G401.6 (cell line): ENCODE data around the gene SLC22A2.
"Not testable (repeated sequence)": the region's sequence is repeated elsewhere in the genome, so short reads cannot be mapped to it uniquely, and the experiment has no call there.

Experiments used
- FAIRE-seq: peaks from 2 replicates; lab custom pipeline; 2012; peaks lifted over from hg19 to GRCh38; lab: Jason Lieb, UNC

The SLC22A2 gene

GRCh38 chr6:160258346-160259142, at the start of gene SLC22A2:
Gene SLC22A2, minus strand, starts transcription at chr6:160258821. Its CDS starts 64 bp downstream, at chr6:160258757.
- FAIRE-seq: no peak

GRCh38 chr6:160305926-160306713, 47.5 kb upstream of the SLC22A2 start:
- FAIRE-seq: no peak

GRCh38 chr6:160303806-160304205, 45.2 kb upstream of the SLC22A2 start:
- FAIRE-seq: no peak

GRCh38 chr6:160302431-160303082, 43.9 kb upstream of the SLC22A2 start:
- not testable (repeated sequence) for FAIRE-seq

GRCh38 chr6:160301339-160301738, 42.7 kb upstream of the SLC22A2 start:
- FAIRE-seq: no peak

- no peak for FAIRE-seq
Measured at GRCh38 chr6:160300076-160300695, 41.6 kb upstream of the SLC22A2 start.

GRCh38 chr6:160299559-160299958, 40.9 kb upstream of the SLC22A2 start:
- FAIRE-seq: no peak

GRCh38 chr6:160298121-160298520, 39.5 kb upstream of the SLC22A2 start:
- FAIRE-seq: no peak

- no peak for FAIRE-seq
Measured at GRCh38 chr6:160297310-160297709, 38.7 kb upstream of the SLC22A2 start.

GRCh38 chr6:160293844-160294243, 35.2 kb upstream of the SLC22A2 start:
- no peak for FAIRE-seq

GRCh38 chr6:160285541-160286105, 27.0 kb upstream of the SLC22A2 start:
- no peak for FAIRE-seq

- FAIRE-seq: no peak
Measured at GRCh38 chr6:160284575-160284974, 26.0 kb upstream of the SLC22A2 start.

GRCh38 chr6:160282444-160282843, 23.8 kb upstream of the SLC22A2 start:
- FAIRE-seq: no peak

GRCh38 chr6:160279850-160280249, 21.2 kb upstream of the SLC22A2 start:
- FAIRE-seq: no peak

- FAIRE-seq: no peak
Measured at GRCh38 chr6:160278786-160279310, 20.2 kb upstream of the SLC22A2 start.

GRCh38 chr6:160278311-160278710, 19.7 kb upstream of the SLC22A2 start:
- no peak for FAIRE-seq

- FAIRE-seq: no peak
Measured at GRCh38 chr6:160277546-160277945, 18.9 kb upstream of the SLC22A2 start.

GRCh38 chr6:160277144-160277543, 18.5 kb upstream of the SLC22A2 start:
- no peak for FAIRE-seq

GRCh38 chr6:160276126-160276525, 17.5 kb upstream of the SLC22A2 start:
- no peak for FAIRE-seq

- no peak for FAIRE-seq
Measured at GRCh38 chr6:160275511-160276003, 16.9 kb upstream of the SLC22A2 start.

GRCh38 chr6:160274871-160275510, 16.4 kb upstream of the SLC22A2 start:
- FAIRE-seq: no peak
